Measurements from ENCODE around the gene LHFPL5. TPM values are rescaled to one million over a fixed set of nuclear protein-coding genes. Genes with fewer than 3 reads are reported as not detected.

Gene LHFPL5
- total RNA-seq (2022; extraction: Qiagen RNA extraction): 0.20 to 0.23 TPM in 2 of 5 replicates, not detected in the others

DNA sequence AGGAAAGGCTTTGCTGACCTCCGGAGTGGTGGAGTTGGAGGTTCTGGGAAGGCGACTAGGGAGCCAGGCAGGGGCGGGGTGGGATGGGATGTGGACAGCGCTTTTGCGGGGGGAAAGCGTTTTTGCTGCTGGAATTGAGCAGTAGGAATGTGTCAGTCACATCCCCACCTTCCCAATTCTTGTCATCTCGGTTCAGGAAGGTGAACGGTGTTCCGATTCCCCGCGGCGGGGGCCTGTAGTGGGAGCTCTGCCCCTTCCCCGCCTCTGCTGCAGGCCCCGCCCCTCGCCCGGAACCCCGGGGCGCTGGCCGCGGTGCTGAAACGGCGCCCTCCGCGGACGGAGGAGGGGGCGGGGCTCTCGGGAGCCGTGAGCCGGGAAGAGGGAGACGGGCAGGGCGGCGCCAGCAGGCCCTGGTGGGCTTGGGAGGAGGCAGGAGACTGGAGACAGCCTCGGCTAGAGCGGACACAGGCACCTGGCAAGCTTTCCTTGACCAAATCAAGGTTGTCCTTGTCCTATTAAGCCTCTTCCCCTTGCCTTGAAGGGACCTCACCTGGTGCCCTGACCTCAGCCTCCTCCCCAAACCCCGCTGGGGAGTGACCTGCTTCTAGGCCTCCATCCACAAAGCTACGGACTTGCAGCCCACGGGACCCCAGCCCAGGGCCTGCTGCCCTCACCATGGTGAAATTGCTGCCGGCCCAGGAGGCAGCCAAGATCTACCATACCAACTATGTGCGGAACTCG lies at the start of gene LHFPL5:
LHFPL5 (plus strand) TSS at position 357 of the 741 bp plus-strand sequence; CDS start at position 676, 319 bp downstream.

DNA sequence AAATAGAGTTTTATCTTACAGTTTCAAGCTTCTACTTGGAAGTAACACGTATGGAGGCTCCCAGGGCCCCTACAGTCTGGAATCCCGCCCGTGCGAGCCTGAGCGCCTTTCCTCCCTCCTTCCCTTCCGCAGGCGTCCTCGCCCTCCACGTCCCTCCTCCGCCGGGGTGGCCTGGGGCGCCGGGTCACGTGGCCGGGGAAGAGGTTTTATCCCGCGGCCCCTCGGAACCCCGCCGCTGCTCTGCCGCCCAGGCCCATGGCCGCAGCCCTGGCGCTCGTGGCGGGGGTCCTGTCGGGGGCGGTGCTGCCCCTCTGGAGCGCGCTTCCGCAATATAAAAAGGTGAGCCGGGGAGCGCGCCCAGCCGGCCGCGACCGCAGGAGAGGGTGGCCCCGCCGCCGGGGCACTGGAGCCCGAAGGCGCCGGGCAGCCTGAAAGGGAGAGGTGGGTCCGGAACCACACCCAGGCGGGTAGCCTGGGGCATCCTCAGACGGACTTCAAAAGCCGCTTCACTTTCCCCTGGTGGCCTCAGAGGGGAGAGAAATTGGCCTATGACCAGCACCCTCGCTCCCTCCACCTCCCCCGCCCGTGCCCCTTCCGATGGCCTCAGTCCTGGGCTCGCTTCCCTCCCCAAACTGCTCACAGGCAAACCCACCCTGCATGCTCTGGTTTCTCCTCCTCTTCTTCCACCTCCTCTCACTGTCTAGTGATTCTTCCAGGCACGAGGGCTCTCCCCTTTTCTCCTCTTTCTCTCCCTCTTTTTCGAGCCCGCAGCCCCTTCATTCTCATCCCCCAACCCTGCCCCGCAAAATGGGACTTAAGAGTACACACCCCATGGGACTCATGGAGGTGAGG lies 28.6 kb upstream of the LHFPL5 start, which contains the start of gene CLPSL2:
CLPSL2 (plus strand) TSS at position 235 of the 852 bp plus-strand sequence; CDS start at position 256, 21 bp downstream.

DNA sequence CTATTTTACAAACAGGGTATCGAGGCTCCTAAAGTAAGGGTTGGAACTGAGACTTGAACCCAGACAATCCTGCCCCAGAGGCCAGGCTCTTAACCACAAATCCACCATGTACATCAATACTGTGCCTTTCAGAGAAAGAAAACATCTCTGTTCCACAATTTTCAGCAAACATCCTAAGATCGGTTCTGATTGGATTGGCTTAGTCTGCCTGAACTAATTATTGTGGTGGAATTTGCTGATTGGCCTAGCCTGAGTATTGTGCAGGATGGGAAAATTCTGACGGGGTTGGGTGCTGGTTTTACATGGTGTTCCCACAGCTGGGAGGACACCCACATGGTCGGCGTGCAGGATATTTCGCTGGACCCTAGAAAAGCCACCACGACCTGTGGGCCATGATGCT lies 24.4 kb upstream of the LHFPL5 start, which contains the start of gene CLPSL1:
CLPSL1 (plus strand) TSS at position 301 of the 400 bp plus-strand sequence; CDS start at position 393, 92 bp downstream.

Other genes with a start within 250 kb of the LHFPL5 start
- gene FKBP5, start 116.4 kb upstream of the LHFPL5 start, total RNA-seq (2022; extraction: Qiagen RNA extraction): 25.1 to 39.2 TPM (median 34.4 TPM) in 5 replicates
- gene ARMC12, start 68.3 kb upstream of the LHFPL5 start, total RNA-seq (2022; extraction: Qiagen RNA extraction): 0.12 to 0.57 TPM (median 0.25 TPM) in 5 replicates
- 0.70 to 1.2 TPM (median 0.80 TPM) in 5 replicates for gene CLPSL2, start 28.8 kb upstream of the LHFPL5 start, total RNA-seq (2022; extraction: Qiagen RNA extraction)
- not detected in 5 replicates for gene CLPSL1, start 24.3 kb upstream of the LHFPL5 start, total RNA-seq (2022; extraction: Qiagen RNA extraction)
- not detected in 5 replicates for gene CLPS, start 8.0 kb upstream of the LHFPL5 start, total RNA-seq (2022; extraction: Qiagen RNA extraction)
- gene SRPK1, start 115.7 kb downstream of the LHFPL5 start, total RNA-seq (2022; extraction: Qiagen RNA extraction): 26.8 to 48.8 TPM (median 32.4 TPM) in 5 replicates
- gene SLC26A8, start 219.3 kb downstream of the LHFPL5 start, total RNA-seq (2022; extraction: Qiagen RNA extraction): not detected in 5 replicates
- 23.0 to 28.2 TPM (median 25.7 TPM) in 5 replicates for gene MAPK14, start 222.5 kb downstream of the LHFPL5 start, total RNA-seq (2022; extraction: Qiagen RNA extraction)

Measured in A549 treated with CORT108297 at 1 μM for 4 hours (cell line).